ENCODE results near the gene CEACAM7. TPM values are rescaled to one million over a fixed set of nuclear protein-coding genes. Genes with fewer than 3 reads are reported as not detected.

CEACAM7 gene
- total RNA-seq, 1 experiment from 2014 or later = not detected

DNA sequence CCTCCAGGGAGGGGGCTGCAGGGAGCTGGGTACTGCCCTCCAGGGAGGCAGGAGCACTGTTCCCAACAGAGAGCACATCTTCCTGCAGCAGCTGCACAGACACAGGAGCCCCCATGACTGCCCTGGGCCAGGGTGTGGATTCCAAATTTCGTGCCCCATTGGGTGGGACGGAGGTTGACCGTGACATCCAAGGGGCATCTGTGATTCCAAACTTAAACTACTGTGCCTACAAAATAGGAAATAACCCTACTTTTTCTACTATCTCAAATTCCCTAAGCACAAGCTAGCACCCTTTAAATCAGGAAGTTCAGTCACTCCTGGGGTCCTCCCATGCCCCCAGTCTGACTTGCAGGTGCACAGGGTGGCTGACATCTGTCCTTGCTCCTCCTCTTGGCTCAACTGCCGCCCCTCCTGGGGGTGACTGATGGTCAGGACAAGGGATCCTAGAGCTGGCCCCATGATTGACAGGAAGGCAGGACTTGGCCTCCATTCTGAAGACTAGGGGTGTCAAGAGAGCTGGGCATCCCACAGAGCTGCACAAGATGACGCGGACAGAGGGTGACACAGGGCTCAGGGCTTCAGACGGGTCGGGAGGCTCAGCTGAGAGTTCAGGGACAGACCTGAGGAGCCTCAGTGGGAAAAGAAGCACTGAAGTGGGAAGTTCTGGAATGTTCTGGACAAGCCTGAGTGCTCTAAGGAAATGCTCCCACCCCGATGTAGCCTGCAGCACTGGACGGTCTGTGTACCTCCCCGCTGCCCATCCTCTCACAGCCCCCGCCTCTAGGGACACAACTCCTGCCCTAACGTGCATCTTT is 12.5 kb upstream of the CEACAM7 start:
- no peak for DNase-seq (ENCODE audit: low spot score)

DNA sequence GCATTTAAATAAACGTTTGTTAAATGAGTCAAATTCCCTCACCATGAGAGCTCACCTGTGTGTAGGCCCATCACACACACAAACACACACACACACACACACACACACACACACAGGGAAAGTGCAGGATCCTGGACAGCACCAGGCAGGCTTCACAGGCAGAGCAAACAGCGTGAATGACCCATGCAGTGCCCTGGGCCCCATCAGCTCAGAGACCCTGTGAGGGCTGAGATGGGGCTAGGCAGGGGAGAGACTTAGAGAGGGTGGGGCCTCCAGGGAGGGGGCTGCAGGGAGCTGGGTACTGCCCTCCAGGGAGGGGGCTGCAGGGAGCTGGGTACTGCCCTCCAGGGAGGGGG is 11.9 kb upstream of the CEACAM7 start:
- DNase-seq (ENCODE audit: low spot score) = no peak

DNA sequence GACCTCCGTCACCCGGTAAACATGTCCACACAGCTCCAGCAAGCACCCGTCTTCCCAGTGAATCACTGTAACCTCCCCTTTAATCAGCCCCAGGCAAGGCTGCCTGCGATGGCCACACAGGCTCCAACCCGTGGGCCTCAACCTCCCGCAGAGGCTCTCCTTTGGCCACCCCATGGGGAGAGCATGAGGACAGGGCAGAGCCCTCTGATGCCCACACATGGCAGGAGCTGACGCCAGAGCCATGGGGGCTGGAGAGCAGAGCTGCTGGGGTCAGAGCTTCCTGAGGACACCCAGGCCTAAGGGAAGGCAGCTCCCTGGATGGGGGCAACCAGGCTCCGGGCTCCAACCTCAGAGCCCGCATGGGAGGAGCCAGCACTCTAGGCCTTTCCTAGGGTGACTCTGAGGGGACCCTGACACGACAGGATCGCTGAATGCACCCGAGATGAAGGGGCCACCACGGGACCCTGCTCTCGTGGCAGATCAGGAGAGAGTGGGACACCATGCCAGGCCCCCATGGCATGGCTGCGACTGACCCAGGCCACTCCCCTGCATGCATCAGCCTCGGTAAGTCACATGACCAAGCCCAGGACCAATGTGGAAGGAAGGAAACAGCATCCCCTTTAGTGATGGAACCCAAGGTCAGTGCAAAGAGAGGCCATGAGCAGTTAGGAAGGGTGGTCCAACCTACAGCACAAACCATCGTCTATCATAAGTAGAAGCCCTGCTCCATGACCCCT is 11.3 kb upstream of the CEACAM7 start:
- DNase-seq (ENCODE audit: low spot score) = no peak

DNA sequence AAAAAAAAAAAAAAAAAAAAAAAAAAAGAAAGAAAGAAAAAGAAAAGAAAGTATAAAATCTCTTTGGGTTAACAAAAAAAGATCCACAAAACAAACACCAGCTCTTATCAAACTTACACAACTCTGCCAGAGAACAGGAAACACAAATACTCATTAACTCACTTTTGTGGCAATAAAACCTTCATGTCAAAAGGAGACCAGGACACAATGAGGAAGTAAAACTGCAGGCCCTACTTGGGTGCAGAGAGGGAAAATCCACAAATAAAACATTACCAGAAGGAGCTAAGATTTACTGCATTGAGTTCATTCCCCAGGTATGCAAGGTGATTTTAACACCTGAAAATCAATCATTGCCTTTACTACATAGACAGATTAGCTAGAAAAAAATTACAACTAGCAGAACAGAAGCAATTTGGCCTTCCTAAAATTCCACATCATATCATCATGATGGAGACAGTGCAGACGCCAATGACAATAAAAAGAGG is 10.7 kb upstream of the CEACAM7 start:
- DNase-seq (ENCODE audit: low spot score) = no peak

GRCh38 chr19:41697198-41697855 is 9.3 kb upstream of the CEACAM7 start:
- DNase-seq (ENCODE audit: low spot score) = no peak

GRCh38 chr19:41696402-41697197 is 8.5 kb upstream of the CEACAM7 start:
- DNase-seq (ENCODE audit: low spot score) = no peak

GRCh38 chr19:41695745-41696144 is 7.7 kb upstream of the CEACAM7 start:
- no peak for DNase-seq (ENCODE audit: low spot score)

DNA sequence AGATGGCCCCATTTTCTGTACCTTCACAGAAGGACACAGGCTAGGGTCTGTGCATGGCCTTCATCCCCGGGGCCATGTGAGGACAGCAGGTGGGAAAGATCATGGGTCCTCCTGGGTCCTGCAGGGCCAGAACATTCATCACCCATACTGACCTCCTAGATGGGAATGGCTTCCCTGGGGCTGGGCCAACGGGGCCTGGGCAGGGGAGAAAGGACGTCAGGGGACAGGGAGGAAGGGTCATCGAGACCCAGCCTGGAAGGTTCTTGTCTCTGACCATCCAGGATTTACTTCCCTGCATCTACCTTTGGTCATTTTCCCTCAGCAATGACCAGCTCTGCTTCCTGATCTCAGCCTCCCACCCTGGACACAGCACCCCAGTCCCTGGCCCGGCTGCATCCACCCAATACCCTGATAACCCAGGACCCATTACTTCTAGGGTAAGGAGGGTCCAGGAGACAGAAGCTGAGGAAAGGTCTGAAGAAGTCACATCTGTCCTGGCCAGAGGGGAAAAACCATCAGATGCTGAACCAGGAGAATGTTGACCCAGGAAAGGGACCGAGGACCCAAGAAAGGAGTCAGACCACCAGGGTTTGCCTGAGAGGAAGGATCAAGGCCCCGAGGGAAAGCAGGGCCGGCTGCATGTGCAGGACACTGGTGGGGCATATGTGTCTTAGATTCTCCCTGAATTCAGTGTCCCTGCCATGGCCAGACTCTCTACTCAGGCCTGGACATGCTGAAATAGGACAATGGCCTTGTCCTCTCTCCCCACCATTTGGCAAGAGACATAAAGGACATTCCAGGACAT is 7.0 kb upstream of the CEACAM7 start:
- no peak for DNase-seq (ENCODE audit: low spot score)

GRCh38 chr19:41694196-41694595 is 6.1 kb upstream of the CEACAM7 start:
- DNase-seq (ENCODE audit: low spot score) = no peak

DNA sequence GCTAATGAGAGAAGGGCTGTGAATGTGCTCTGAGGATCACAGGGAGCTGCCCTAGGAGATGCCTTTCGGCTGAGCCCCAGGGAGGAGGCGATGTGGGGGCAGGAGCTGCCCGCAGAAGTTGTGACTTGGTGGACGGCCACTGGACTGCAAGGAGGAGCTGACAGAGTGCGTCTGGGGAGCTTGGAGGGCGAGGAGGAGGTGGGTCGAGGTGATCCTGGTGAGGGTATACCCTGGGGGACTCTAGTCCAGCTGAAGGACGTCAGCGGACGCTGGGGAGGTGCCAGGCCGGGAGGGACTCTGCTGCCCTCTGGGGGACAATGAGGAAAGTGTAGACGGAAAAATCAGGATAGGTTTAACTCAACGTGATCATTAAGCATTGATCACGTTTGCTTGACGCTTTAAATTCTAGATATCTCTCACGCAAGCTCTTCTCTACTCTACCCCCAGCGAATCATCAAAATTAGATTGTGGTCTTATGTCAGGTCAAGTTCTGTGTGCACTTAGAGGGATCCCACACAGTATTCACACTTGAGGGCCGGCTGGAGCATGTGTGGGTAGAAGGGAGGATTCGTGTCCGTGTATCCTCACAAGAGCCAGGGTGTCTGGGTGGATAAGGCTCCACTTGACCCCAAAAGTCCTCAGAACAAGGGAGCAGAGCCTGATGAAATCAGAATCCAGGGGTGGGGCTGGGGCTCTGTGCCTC is 3.3 kb upstream of the CEACAM7 start:
- DNase-seq (ENCODE audit: low spot score) = no peak

- no peak for DNase-seq (ENCODE audit: low spot score)
Measured at GRCh38 chr19:41690801-41691065, 2.7 kb upstream of the CEACAM7 start.

GRCh38 chr19:41689993-41690800 is 2.1 kb upstream of the CEACAM7 start:
- DNase-seq (ENCODE audit: low spot score) = no peak

- DNase-seq (ENCODE audit: low spot score) = no peak
Measured at GRCh38 chr19:41688687-41689086, 617 bp upstream of the CEACAM7 start.

DNA sequence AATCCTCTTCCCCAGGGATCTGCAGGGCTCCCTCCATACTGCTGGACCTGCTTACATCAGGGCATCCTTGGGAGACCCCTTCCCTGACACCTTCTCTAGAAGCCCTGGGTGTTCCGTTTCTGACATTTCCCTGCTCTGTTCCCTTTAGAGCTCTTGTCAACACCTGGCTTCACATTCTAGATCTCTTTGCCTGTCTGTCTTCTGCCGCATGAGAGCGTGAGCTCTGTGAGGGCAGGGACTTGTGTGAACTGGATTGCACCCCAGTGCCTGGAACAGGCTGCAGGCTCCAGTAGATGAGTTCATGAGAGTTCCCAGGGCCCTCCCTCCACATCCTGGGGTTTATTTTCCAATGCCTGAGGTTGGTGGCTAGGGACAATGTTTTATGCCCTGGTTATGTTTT is 651 bp downstream of the CEACAM7 start:
- no peak for DNase-seq (ENCODE audit: low spot score)

DNA sequence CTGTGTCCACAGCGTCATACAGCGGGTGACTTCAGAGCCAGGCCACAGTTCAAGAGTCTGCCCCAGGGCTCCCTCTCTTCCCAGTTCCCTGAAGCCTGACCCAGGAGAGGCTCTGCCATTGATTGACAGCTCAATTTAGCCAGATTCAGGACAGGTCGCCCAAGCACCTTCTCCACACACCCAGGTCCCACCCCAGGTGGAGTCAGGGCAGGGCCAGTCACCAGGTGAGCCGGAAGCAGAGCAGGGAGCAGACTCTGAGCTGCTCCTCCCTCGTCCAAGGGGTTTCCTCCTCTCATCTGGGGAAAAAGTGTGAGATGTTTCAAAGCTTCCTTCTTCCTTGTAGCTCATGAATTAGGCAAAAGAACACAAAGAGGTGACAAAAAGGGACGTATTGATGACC is 5.6 kb downstream of the CEACAM7 start:
- no peak for DNase-seq (ENCODE audit: low spot score)

- DNase-seq (ENCODE audit: low spot score) = no peak
Measured at GRCh38 chr19:41671486-41671885, 16.6 kb downstream of the CEACAM7 start.

DNA sequence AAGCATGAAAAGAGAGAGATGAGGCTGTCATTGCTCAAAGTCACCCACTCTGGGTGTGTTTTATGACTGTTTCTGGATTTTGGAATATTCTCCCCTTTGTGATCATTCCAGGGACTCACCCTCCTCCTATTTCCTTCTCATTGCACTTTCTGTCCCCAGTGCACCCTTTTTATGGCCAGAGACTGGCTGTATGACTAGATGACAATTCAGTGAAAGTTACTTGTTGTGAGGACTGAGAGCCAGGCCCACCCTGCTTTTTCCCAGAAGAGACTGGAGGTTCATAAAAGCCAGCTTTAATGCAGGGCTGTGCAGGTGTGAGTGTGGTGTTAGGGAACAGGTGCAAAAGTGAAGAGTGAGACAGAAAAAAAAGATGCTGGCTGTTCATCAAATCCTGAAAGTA is 17.3 kb downstream of the CEACAM7 start:
- DNase-seq (ENCODE audit: low spot score) = no peak

DNA sequence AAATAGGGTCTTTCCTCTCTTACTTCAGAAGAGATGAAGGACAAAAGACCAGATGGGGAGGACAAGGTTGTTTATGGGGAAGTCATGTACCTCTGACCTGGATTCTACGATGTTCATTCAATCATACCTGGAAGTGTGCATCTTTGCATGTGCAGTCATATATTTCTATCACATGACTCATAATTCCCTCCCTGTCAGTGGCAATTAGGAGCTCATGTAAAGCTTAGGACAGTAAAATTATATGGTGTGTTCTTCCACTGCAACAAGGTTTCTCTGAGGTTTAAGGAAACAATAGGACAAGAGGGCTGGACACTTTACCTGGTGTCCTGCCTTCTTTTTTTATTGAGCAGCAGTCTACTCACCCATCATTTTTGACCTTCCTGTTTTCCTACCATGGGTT is 19.8 kb downstream of the CEACAM7 start:
- no peak for DNase-seq (ENCODE audit: low spot score)

DNA sequence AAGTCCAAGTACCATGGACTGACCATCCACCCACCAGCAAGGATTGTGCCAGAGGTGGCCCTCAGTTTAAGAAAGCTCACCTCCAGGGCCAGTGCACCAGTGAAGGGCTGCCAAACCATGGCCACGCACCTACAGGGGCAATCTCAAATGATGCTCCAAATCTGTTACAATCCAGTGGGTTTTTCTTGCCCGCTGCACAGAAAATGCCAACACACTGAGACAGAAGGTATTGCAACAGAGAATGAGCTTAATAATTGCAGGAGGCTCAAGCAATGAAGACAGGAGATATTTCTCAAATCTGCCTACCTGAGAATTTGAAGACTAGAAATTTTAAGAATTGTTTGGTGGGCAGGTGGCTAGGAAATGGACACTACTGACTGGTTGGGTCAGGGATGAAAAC is 22.0 kb downstream of the CEACAM7 start:
- DNase-seq (ENCODE audit: low spot score) = no peak

GRCh38 chr19:41657157-41657556 is 30.9 kb downstream of the CEACAM7 start:
- no peak for DNase-seq (ENCODE audit: low spot score)

Data from A172 (cell line).